HCT116 (cell line): ENCODE data around the gene TMEM50A. TPM values are rescaled to one million over a fixed set of nuclear protein-coding genes. Genes with fewer than 3 reads are reported as not detected.
A peak's percentile ranks its signal among the peaks of the same experiment; 100 is the strongest.

Experiments used
- ATAC-seq: fragments of 200-7000 bp; cut with Tn5 transposase; 2 replicates; pipeline ENCODE4 v1.9.1; 2020; ENCODE audit warnings: mild to moderate bottlenecking, moderate library complexity
- BruUV-seq: library from RNA; stranded (reverse); fragments of 400-500 nt; replicated peaks from 2 replicates; lab custom pipeline; 2021; lab: Mats Ljungman, UMichigan
- CTCF ChIA-PET: fragments of 300-600 bp; sonication (Branson Sonifier 250); formaldehyde crosslinking; loops from one replicate; lab custom pipeline; 2021; ENCODE audit warnings: antibody characterized with exemption; lab: Charles Lee
- POLR2A ChIA-PET: fragments of 300-600, 350-600 bp; sonication (Branson Sonifier 250); formaldehyde crosslinking; loops from one replicate; lab custom pipeline; 2021; ENCODE audit warnings: antibody characterized with exemption; lab: Charles Lee
- RAD21 ChIA-PET, 2 experiments: fragments of 300-600 bp; sonication (Branson Sonifier 250); formaldehyde crosslinking; loops; one replicate each; lab custom pipeline; 2023; ENCODE audit warnings: low total read pairs in 2 of 2; ENCODE audit not compliant: uncharacterized antibody in 2 of 2, unreplicated experiment in 2 of 2, low non-redundant PET in 1 of 2; lab: Charles Lee
- DNase-seq: peaks from one replicate; pipeline ENCODE4 v3.0.0-alpha.2; 2010; ENCODE audit warnings: low read depth, low spot score
- H2AFZ ChIP-seq: fragments of 200-600 bp; shearing (Covaris generic), sonication (generic); 2 replicates; pipeline ENCODE4 v1.6.1; 2017; ENCODE audit warnings: low read depth, mixed run types, mixed read lengths, antibody characterized with exemption, low read length; ENCODE audit not compliant: poor library complexity, severe bottlenecking
- H3K27ac ChIP-seq: 2 replicates; pipeline ENCODE4 v1.5.1; 2012; ENCODE audit warnings: low read depth, low read length
- H3K27me3 ChIP-seq: fragments of 200-600 bp; sonication (generic); 2 replicates; pipeline ENCODE4 v1.6.1; 2016; ENCODE audit warnings: mixed run types, low read length, mixed read lengths; ENCODE audit not compliant: insufficient read depth
- H3K36me3 ChIP-seq, 2 experiments: fragments of 200-500 bp in 1 of 2; fragments of 200-600 bp in 1 of 2; sonication (Bioruptor generic) in 1 of 2; sonication (generic) in 1 of 2; 2 replicates each; pipeline versions ENCODE4 v1.5.1 to v1.6.1; 2014 to 2016; ENCODE audit warnings: low read length in 2 of 2, inconsistent platforms in 1 of 2, mixed read lengths in 1 of 2, mixed run types in 1 of 2; ENCODE audit not compliant: insufficient read depth in 2 of 2, control insufficient read depth in 1 of 2
- H3K4me1 ChIP-seq, 2 experiments: fragments of 200-600 bp in 1 of 2; sonication (generic) in 1 of 2; 2 replicates each; pipeline versions ENCODE4 v1.5.1 to v1.6.1; 2012 to 2017; ENCODE audit warnings: low read length in 2 of 2, inconsistent platforms in 1 of 2, mild to moderate bottlenecking in 1 of 2, mixed read lengths in 1 of 2, mixed run types in 1 of 2, moderate library complexity in 1 of 2; ENCODE audit not compliant: insufficient read depth in 2 of 2, control insufficient read depth in 1 of 2
- H3K4me2 ChIP-seq: fragments of 200-600 bp; sonication (generic); 2 replicates; pipeline ENCODE4 v1.6.1; 2017; ENCODE audit warnings: mixed run types, low read length, mixed read lengths
- H3K4me3 ChIP-seq, 2 experiments: fragments of 200-600 bp in 1 of 2; sonication (generic) in 1 of 2; replicated peaks in 1 of 2; 2 replicates each; pipeline ENCODE4 v1.5.1; 2011 to 2016; ENCODE audit warnings: low read length in 2 of 2, control low read depth in 1 of 2, low read depth in 1 of 2, mild to moderate bottlenecking in 1 of 2, mixed read lengths in 1 of 2, mixed run types in 1 of 2
- H3K79me2 ChIP-seq: fragments of 200-600 bp; sonication (generic); 2 replicates; pipeline ENCODE4 v1.6.1; 2017; ENCODE audit warnings: mild to moderate bottlenecking, mixed run types, low read length, moderate library complexity, mixed read lengths; ENCODE audit not compliant: insufficient read depth
- H3K9ac ChIP-seq: fragments of 200-600 bp; sonication (generic); 2 replicates; pipeline ENCODE4 v1.6.1; 2016; ENCODE audit warnings: low read length, mixed read lengths
- H3K9me2 ChIP-seq: fragments of 200-600 bp; sonication (generic), shearing (Covaris generic); 2 replicates; pipeline ENCODE4 v1.6.1; 2017; ENCODE audit warnings: mixed run types, mild to moderate bottlenecking, moderate library complexity; ENCODE audit not compliant: insufficient read depth
- H3K9me3 ChIP-seq, 2 experiments: fragments of 200-500 bp in 1 of 2; fragments of 200-600 bp in 1 of 2; sonication (Bioruptor generic) in 1 of 2; sonication (generic) in 1 of 2; 2 replicates each; pipeline ENCODE4 v1.6.1; 2014 to 2017; ENCODE audit warnings: low read length in 2 of 2, mixed read lengths in 2 of 2, inconsistent platforms in 1 of 2, low read depth in 1 of 2, mild to moderate bottlenecking in 1 of 2, mixed run types in 1 of 2, moderate library complexity in 1 of 2; ENCODE audit not compliant: control insufficient read depth in 1 of 2, insufficient read depth in 1 of 2
- H4K20me1 ChIP-seq: fragments of 200-600 bp; sonication (generic), shearing (Covaris generic); 2 replicates; pipeline ENCODE4 v1.6.1; 2017; ENCODE audit warnings: mixed run types, mild to moderate bottlenecking, moderate library complexity; ENCODE audit not compliant: insufficient read depth
- EGR1 ChIP-seq: IDR thresholded peaks from 2 replicates; pipeline ENCODE4 v1.6.1; 2012; ENCODE audit warnings: low read depth
- FOSL1 ChIP-seq: IDR thresholded peaks from 2 replicates; pipeline ENCODE4 v1.6.1; 2012; ENCODE audit warnings: low read depth
- JUND ChIP-seq: IDR thresholded peaks from 2 replicates; pipeline ENCODE4 v1.6.1; 2012
- RAD21 ChIP-seq: IDR thresholded peaks from 2 replicates; pipeline ENCODE4 v1.6.1; 2012; ENCODE audit warnings: low read depth, mild to moderate bottlenecking
- ZNF274 ChIP-seq: fragments of 200-500 bp; sonication (Bioruptor generic); IDR thresholded peaks from 2 replicates; pipeline ENCODE4 v1.6.1; 2014; ENCODE audit warnings: mild to moderate bottlenecking, low read depth, low read length, inconsistent platforms
- intact Hi-C: fragments of 100-400 bp; cut with micrococcal nuclease; formaldehyde crosslinking; loops from 2 replicates; pipeline ENCODE4 v1.10.0; 2022
- total RNA-seq: library from RNA; stranded (reverse); gene quantifications from one replicate; pipeline ENCODE4 v1.2.1, GENCODE V29; 2021; ENCODE audit not compliant: unreplicated experiment
- TF ChIP-seq, protein P1 (sequence below): IDR thresholded peaks from 2 replicates; pipeline ENCODE4 v1.6.1; 2011; ENCODE audit warnings: mild to moderate bottlenecking, low read length, moderate library complexity; ENCODE audit not compliant: insufficient replicate concordance; ENCODE audit errors: extremely low read depth

TMEM50A gene
- total RNA-seq, 1 experiment from 2014 or later, result 80.7 TPM

DNA sequence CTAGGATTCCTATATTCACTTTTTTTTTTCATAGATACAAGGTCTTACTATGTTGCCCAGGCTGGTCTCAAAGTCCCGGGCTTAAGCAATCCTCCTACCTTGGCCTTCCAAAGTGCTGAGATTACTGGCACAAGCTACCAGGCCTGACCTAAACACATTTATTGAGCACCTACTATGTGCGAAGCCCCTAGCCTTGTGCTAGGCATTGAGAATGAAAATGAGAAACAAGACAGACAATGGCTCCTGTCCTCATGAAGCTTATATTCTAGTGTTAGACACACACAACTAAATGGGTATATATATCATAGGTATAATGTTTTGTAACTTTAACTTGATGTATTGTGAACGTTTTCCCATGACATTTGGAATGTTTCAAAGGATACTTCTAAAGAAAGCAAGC is 11.5 kb downstream of the TMEM50A start:
- H3K79me2 ChIP-seq, result peaks cover 9% of the 10 kb centered on the region; the same call in 1 of the 2 replicates
- peaks cover 24 to 34% of the 10 kb centered on the region in 2 experiments; a peak in 3 of 4 replicates for H3K4me1 ChIP-seq
- H3K27ac ChIP-seq, result no peak overlapping the region
- no peak overlapping the region for H3K9ac ChIP-seq
- no peak for TF ChIP-seq EGR1
- TF ChIP-seq JUND, result no peak
- TF ChIP-seq FOSL1, result no peak
- no peak for TF ChIP-seq RAD21
- no peaks in the 10 kb centered on the region for H3K9me2 ChIP-seq
- POLR2A ChIA-PET, result no interaction called here
- RAD21 ChIA-PET, result no interaction called here
- peaks cover 4% of the 10 kb centered on the region; the same call in 1 of the 2 replicates for H4K20me1 ChIP-seq
- peaks cover 5 to 11% of the 10 kb centered on the region in 2 experiments; a peak in 2 of 4 replicates for H3K36me3 ChIP-seq
- no TSS peak for BruUV-seq
- no peaks in the 10 kb centered on the region for H3K27me3 ChIP-seq
- no peak overlapping the region for H2AFZ ChIP-seq
- no peak for DNase-seq
- 0 out of 2 replicates have a peak overlapping the region, but pooled peaks have one; percentile 6 for H3K4me2 ChIP-seq
- CTCF ChIA-PET, result no interaction called here
- intact Hi-C loops, result no loop called here
- no peak for ATAC-seq
- H3K4me3 ChIP-seq, result no peak overlapping the region
- H3K9me3 ChIP-seq, result no peaks in the 10 kb centered on the region

DNA sequence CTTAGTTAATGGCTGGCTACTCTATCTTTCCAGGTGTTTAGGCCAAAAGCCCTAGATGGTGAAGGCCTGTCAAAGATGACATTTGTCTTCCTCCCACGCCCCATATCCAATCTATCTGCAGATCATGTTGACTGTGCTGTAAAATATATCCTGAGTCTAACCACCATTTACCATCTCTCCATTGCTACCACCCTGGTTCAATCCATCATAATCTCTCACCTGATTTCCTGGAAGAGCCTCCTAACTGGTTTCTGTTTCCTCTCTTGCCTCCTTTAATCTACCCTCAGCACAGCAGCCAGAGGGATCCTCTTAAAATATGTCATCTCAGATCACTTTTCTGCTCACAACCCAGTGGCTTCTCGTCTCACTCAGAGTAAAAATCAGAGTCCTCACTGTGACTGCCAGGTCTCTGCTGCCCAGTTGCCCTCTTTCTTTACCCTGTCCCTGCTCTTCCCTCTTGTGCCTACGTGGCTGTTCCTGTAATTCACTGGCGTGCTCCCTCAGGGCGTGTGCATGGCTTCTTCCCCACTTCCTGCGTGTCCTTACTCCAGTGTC is 17.8 kb downstream of the TMEM50A start:
- TF ChIP-seq, protein P1, sequence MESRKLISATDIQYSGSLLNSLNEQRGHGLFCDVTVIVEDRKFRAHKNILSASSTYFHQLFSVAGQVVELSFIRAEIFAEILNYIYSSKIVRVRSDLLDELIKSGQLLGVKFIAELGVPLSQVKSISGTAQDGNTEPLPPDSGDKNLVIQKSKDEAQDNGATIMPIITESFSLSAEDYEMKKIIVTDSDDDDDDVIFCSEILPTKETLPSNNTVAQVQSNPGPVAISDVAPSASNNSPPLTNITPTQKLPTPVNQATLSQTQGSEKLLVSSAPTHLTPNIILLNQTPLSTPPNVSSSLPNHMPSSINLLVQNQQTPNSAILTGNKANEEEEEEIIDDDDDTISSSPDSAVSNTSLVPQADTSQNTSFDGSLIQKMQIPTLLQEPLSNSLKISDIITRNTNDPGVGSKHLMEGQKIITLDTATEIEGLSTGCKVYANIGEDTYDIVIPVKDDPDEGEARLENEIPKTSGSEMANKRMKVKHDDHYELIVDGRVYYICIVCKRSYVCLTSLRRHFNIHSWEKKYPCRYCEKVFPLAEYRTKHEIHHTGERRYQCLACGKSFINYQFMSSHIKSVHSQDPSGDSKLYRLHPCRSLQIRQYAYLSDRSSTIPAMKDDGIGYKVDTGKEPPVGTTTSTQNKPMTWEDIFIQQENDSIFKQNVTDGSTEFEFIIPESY, result no peak
- no peak for TF ChIP-seq ZNF274
- intact Hi-C loops, result no loop called here
- H3K4me1 ChIP-seq, result peaks cover 10 to 25% of the 10 kb centered on the region in 2 experiments; a peak in 3 of 4 replicates
- H4K20me1 ChIP-seq, result peaks cover 4% of the 10 kb centered on the region; the same call in 1 of the 2 replicates
- H3K4me2 ChIP-seq, result no peak overlapping the region
- RAD21 ChIA-PET, result no interaction called here
- no peaks in the 10 kb centered on the region for H3K27me3 ChIP-seq
- H3K79me2 ChIP-seq, result no peaks in the 10 kb centered on the region
- no peaks in the 10 kb centered on the region for H3K9me3 ChIP-seq
- H2AFZ ChIP-seq, result no peak overlapping the region
- H3K9ac ChIP-seq, result no peak overlapping the region
- H3K27ac ChIP-seq, result no peak overlapping the region
- no TSS peak for BruUV-seq
- CTCF ChIA-PET, result no interaction called here
- no peaks in the 10 kb centered on the region for H3K9me2 ChIP-seq
- DNase-seq (no peak), ATAC-seq (no peak)
- H3K36me3 ChIP-seq, result peaks cover 15 to 16% of the 10 kb centered on the region in 2 experiments
- POLR2A ChIA-PET, result no interaction called here
- H3K4me3 ChIP-seq, result no peak overlapping the region
